HCT116 (cell line): Measurements from ENCODE around the gene SEPTIN3. TPM values are rescaled to one million over a fixed set of nuclear protein-coding genes. Genes with fewer than 3 reads are reported as not detected.

Experiments
- ATAC-seq: fragments of 200-7000 bp; cut with Tn5 transposase; 2 replicates; pipeline ENCODE4 v1.9.1; 2020; ENCODE audit warnings: mild to moderate bottlenecking, moderate library complexity
- BruUV-seq: library from RNA; stranded (reverse); fragments of 400-500 nt; replicated peaks from 2 replicates; lab custom pipeline; 2021; lab: Mats Ljungman, UMichigan
- CTCF ChIA-PET: fragments of 300-600 bp; sonication (Branson Sonifier 250); formaldehyde crosslinking; loops from one replicate; lab custom pipeline; 2021; ENCODE audit warnings: antibody characterized with exemption; lab: Charles Lee
- POLR2A ChIA-PET: fragments of 300-600, 350-600 bp; sonication (Branson Sonifier 250); formaldehyde crosslinking; loops from one replicate; lab custom pipeline; 2021; ENCODE audit warnings: antibody characterized with exemption; lab: Charles Lee
- RAD21 ChIA-PET, 2 experiments: fragments of 300-600 bp; sonication (Branson Sonifier 250); formaldehyde crosslinking; loops; one replicate each; lab custom pipeline; 2023; ENCODE audit warnings: low total read pairs in 2 of 2; ENCODE audit not compliant: uncharacterized antibody in 2 of 2, unreplicated experiment in 2 of 2, low non-redundant PET in 1 of 2; lab: Charles Lee
- DNase-seq: peaks from one replicate; pipeline ENCODE4 v3.0.0-alpha.2; 2010; ENCODE audit warnings: low read depth, low spot score
- H2AFZ ChIP-seq: fragments of 200-600 bp; shearing (Covaris generic), sonication (generic); 2 replicates; pipeline ENCODE4 v1.6.1; 2017; ENCODE audit warnings: low read depth, mixed run types, mixed read lengths, antibody characterized with exemption, low read length; ENCODE audit not compliant: poor library complexity, severe bottlenecking
- H3K27ac ChIP-seq: 2 replicates; pipeline ENCODE4 v1.5.1; 2012; ENCODE audit warnings: low read depth, low read length
- H3K27me3 ChIP-seq: fragments of 200-600 bp; sonication (generic); 2 replicates; pipeline ENCODE4 v1.6.1; 2016; ENCODE audit warnings: mixed run types, low read length, mixed read lengths; ENCODE audit not compliant: insufficient read depth
- H3K36me3 ChIP-seq, 2 experiments: fragments of 200-500 bp in 1 of 2; fragments of 200-600 bp in 1 of 2; sonication (Bioruptor generic) in 1 of 2; sonication (generic) in 1 of 2; 2 replicates each; pipeline versions ENCODE4 v1.5.1 to v1.6.1; 2014 to 2016; ENCODE audit warnings: low read length in 2 of 2, inconsistent platforms in 1 of 2, mixed read lengths in 1 of 2, mixed run types in 1 of 2; ENCODE audit not compliant: insufficient read depth in 2 of 2, control insufficient read depth in 1 of 2
- H3K4me1 ChIP-seq, 2 experiments: fragments of 200-600 bp in 1 of 2; sonication (generic) in 1 of 2; 2 replicates each; pipeline versions ENCODE4 v1.5.1 to v1.6.1; 2012 to 2017; ENCODE audit warnings: low read length in 2 of 2, inconsistent platforms in 1 of 2, mild to moderate bottlenecking in 1 of 2, mixed read lengths in 1 of 2, mixed run types in 1 of 2, moderate library complexity in 1 of 2; ENCODE audit not compliant: insufficient read depth in 2 of 2, control insufficient read depth in 1 of 2
- H3K4me2 ChIP-seq: fragments of 200-600 bp; sonication (generic); 2 replicates; pipeline ENCODE4 v1.6.1; 2017; ENCODE audit warnings: mixed run types, low read length, mixed read lengths
- H3K4me3 ChIP-seq, 2 experiments: fragments of 200-600 bp in 1 of 2; sonication (generic) in 1 of 2; replicated peaks in 1 of 2; 2 replicates each; pipeline ENCODE4 v1.5.1; 2011 to 2016; ENCODE audit warnings: low read length in 2 of 2, control low read depth in 1 of 2, low read depth in 1 of 2, mild to moderate bottlenecking in 1 of 2, mixed read lengths in 1 of 2, mixed run types in 1 of 2
- H3K79me2 ChIP-seq: fragments of 200-600 bp; sonication (generic); 2 replicates; pipeline ENCODE4 v1.6.1; 2017; ENCODE audit warnings: mild to moderate bottlenecking, mixed run types, low read length, moderate library complexity, mixed read lengths; ENCODE audit not compliant: insufficient read depth
- H3K9ac ChIP-seq: fragments of 200-600 bp; sonication (generic); 2 replicates; pipeline ENCODE4 v1.6.1; 2016; ENCODE audit warnings: low read length, mixed read lengths
- H3K9me2 ChIP-seq: fragments of 200-600 bp; sonication (generic), shearing (Covaris generic); 2 replicates; pipeline ENCODE4 v1.6.1; 2017; ENCODE audit warnings: mixed run types, mild to moderate bottlenecking, moderate library complexity; ENCODE audit not compliant: insufficient read depth
- H3K9me3 ChIP-seq, 2 experiments: fragments of 200-500 bp in 1 of 2; fragments of 200-600 bp in 1 of 2; sonication (Bioruptor generic) in 1 of 2; sonication (generic) in 1 of 2; 2 replicates each; pipeline ENCODE4 v1.6.1; 2014 to 2017; ENCODE audit warnings: low read length in 2 of 2, mixed read lengths in 2 of 2, inconsistent platforms in 1 of 2, low read depth in 1 of 2, mild to moderate bottlenecking in 1 of 2, mixed run types in 1 of 2, moderate library complexity in 1 of 2; ENCODE audit not compliant: control insufficient read depth in 1 of 2, insufficient read depth in 1 of 2
- H4K20me1 ChIP-seq: fragments of 200-600 bp; sonication (generic), shearing (Covaris generic); 2 replicates; pipeline ENCODE4 v1.6.1; 2017; ENCODE audit warnings: mixed run types, mild to moderate bottlenecking, moderate library complexity; ENCODE audit not compliant: insufficient read depth
- CTCF ChIP-seq, 3 experiments: fragments of 200-600 bp in 1 of 3; sonication (generic) in 1 of 3; IDR thresholded peaks in 2 of 3; conservative IDR thresholded peaks in 1 of 3; 2 replicates each; pipeline ENCODE4 v1.5.1; 2012 to 2017; ENCODE audit warnings: low read depth in 2 of 3, low read length in 2 of 3, antibody characterized with exemption in 1 of 3, borderline replicate concordance in 1 of 3, control low read depth in 1 of 3, mild to moderate bottlenecking in 1 of 3, mixed read lengths in 1 of 3, mixed run types in 1 of 3, moderate library complexity in 1 of 3; ENCODE audit not compliant: insufficient read depth in 1 of 3
- REST ChIP-seq: IDR thresholded peaks from 2 replicates; pipeline ENCODE4 v1.6.1; 2012; ENCODE audit warnings: low read depth
- ZBTB33 ChIP-seq: IDR thresholded peaks from 2 replicates; pipeline ENCODE4 v1.6.1; 2011; ENCODE audit warnings: mild to moderate bottlenecking, low read length, moderate library complexity; ENCODE audit not compliant: insufficient replicate concordance; ENCODE audit errors: extremely low read depth
- ZNF274 ChIP-seq: fragments of 200-500 bp; sonication (Bioruptor generic); IDR thresholded peaks from 2 replicates; pipeline ENCODE4 v1.6.1; 2014; ENCODE audit warnings: mild to moderate bottlenecking, low read depth, low read length, inconsistent platforms
- intact Hi-C: fragments of 100-400 bp; cut with micrococcal nuclease; formaldehyde crosslinking; loops from 2 replicates; pipeline ENCODE4 v1.10.0; 2022
- total RNA-seq: library from RNA; stranded (reverse); gene quantifications from one replicate; pipeline ENCODE4 v1.2.1, GENCODE V29; 2021; ENCODE audit not compliant: unreplicated experiment

Gene SEPTIN3
- total RNA-seq, 1 experiment from 2014 or later: 9.3 TPM

- TF ChIP-seq CTCF (IDR thresholded peaks at IDR 0.05 in 2 of 3, conservative IDR thresholded peaks at IDR 0.05 in 1 of 3; ENCODE audit: borderline replicate concordance in 1 of 3, insufficient read depth in 1 of 3, low read depth in 2 of 3, low read length in 2 of 3): no peak
- no peak for TF ChIP-seq ZNF274
These were observed 18.0 kb downstream of the SEPTIN3 start (continued) for GRCh38 chr22:41987276-41987675.

GRCh38 chr22:41989246-41989645 lies 20.0 kb downstream of the SEPTIN3 start:
- Histone ChIP-seq H3K79me2 (no peaks in the 10 kb centered on the region), H4K20me1 (no peaks in the 10 kb centered on the region), H3K9ac (no peak overlapping the region), H2AFZ (no peak overlapping the region), H3K4me1 (no peaks in the 10 kb centered on the region), H3K36me3 (no peaks in the 10 kb centered on the region; a peak in 1 of 4 replicates), H3K4me3 (no peak overlapping the region), H3K4me2 (no peak overlapping the region), H3K27me3 (no peaks in the 10 kb centered on the region), H3K9me3 (no peaks in the 10 kb centered on the region), H3K9me2 (no peaks in the 10 kb centered on the region), H3K27ac (no peak overlapping the region)
- ChIA-PET CTCF (no interaction called here), POLR2A (no interaction called here), RAD21 (no interaction called here)
- ATAC-seq (no peak), DNase-seq (no peak)
- TF ChIP-seq CTCF (IDR thresholded peaks at IDR 0.05 in 2 of 3, conservative IDR thresholded peaks at IDR 0.05 in 1 of 3; ENCODE audit: borderline replicate concordance in 1 of 3, insufficient read depth in 1 of 3, low read depth in 2 of 3, low read length in 2 of 3): no peak
- TF ChIP-seq ZNF274: no peak
- no peak for TF ChIP-seq REST
- no peak for TF ChIP-seq ZBTB33
- intact Hi-C loops: no loop called here
- no TSS peak for BruUV-seq
